K562 (cell line): ENCODE results near the gene UGT2B7. TPM values are rescaled to one million over a fixed set of nuclear protein-coding genes. Genes with fewer than 3 reads are reported as not detected.
"Not testable (repeated sequence)": the region's sequence is repeated elsewhere in the genome, so short reads cannot be mapped to it uniquely, and the experiment has no call there.

Source experiments
- ATAC-seq: fragments of 200-7000 bp; cut with Tn5 transposase; 3 replicates; pipeline ENCODE4 v1.9.1; 2020; ENCODE audit warnings: moderate library complexity
- BruUV-seq: library from RNA; stranded (reverse); fragments of 400-500 nt; replicated peaks from 2 replicates; lab custom pipeline; 2021; lab: Mats Ljungman, UMichigan
- CTCF ChIA-PET: fragments of 300-600 bp; formaldehyde crosslinking; extraction: SDS; loops from one replicate; lab custom pipeline; 2021; ENCODE audit warnings: low intra/inter-chr PET ratio; lab: Yijun Ruan, JAX
- POLR2A ChIA-PET: fragments of 300-600, 350-650 bp; sonication (Branson Sonifier 250); formaldehyde crosslinking; extraction: SDS; loops from one replicate; lab custom pipeline; 2021; ENCODE audit warnings: antibody characterized with exemption, inconsistent platforms; lab: Yijun Ruan, JAX
- DNase-seq, 4 experiments: peaks; one replicate each; pipeline versions ENCODE4 v3.0.0 to v3.0.0-alpha.2; 2011 to 2018; ENCODE audit warnings: low spot score in 3 of 4, mixed read lengths in 3 of 4; ENCODE audit errors: extremely low read depth in 1 of 4
- FAIRE-seq: peaks from 2 replicates; lab custom pipeline; 2011; peaks lifted over from hg19 to GRCh38; lab: Jason Lieb, UNC
- H2AFZ ChIP-seq: 2 replicates; pipeline ENCODE4 v1.6.0; 2011; ENCODE audit warnings: low read depth, low read length, control low read depth, inconsistent platforms
- H3K27ac ChIP-seq: fragments of 200-600 bp; 3 replicates; pipeline ENCODE4 v1.8.0; 2011; ENCODE audit warnings: low read depth, mild to moderate bottlenecking, control low read depth, inconsistent platforms, low read length, moderate library complexity, mixed read lengths; ENCODE audit errors: extremely low read depth
- H3K27me3 ChIP-seq, 2 experiments: fragments of 300-600 bp in 1 of 2; 2 replicates in 1 of 2; 3 replicates in 1 of 2; pipeline versions ENCODE4 v1.6.0 to v1.8.0; 2011; ENCODE audit warnings: inconsistent platforms in 2 of 2, low read length in 2 of 2, mild to moderate bottlenecking in 1 of 2, mixed read lengths in 1 of 2, moderate library complexity in 1 of 2; ENCODE audit not compliant: control insufficient read depth in 2 of 2, insufficient read depth in 2 of 2
- H3K36me3 ChIP-seq: fragments of 300-600 bp; 3 replicates; pipeline ENCODE4 v1.8.0; 2011; ENCODE audit warnings: mild to moderate bottlenecking, low read length, inconsistent platforms; ENCODE audit not compliant: control insufficient read depth, insufficient read depth
- H3K4me1 ChIP-seq, 2 experiments: fragments of 200-600 bp in 1 of 2; replicated peaks in 1 of 2; 2 replicates in 1 of 2; 3 replicates in 1 of 2; pipeline versions ENCODE4 v1.5.1 to v1.8.0; 2011; ENCODE audit warnings: inconsistent platforms in 2 of 2, low read length in 2 of 2, mild to moderate bottlenecking in 1 of 2, mixed read lengths in 1 of 2, moderate library complexity in 1 of 2; ENCODE audit not compliant: control insufficient read depth in 2 of 2, insufficient read depth in 2 of 2
- H3K4me2 ChIP-seq: 2 replicates; pipeline ENCODE4 v1.6.1; 2011; ENCODE audit warnings: low read length, control low read depth, inconsistent platforms, mixed read lengths; ENCODE audit not compliant: insufficient read depth
- H3K4me3 ChIP-seq: fragments of 200-600 bp; sonication (generic), shearing (Covaris generic); 2 replicates; pipeline ENCODE4 v1.5.1; 2016; ENCODE audit warnings: control low read depth, inconsistent platforms
- H3K79me2 ChIP-seq: fragments of 200-600 bp; 3 replicates; pipeline ENCODE4 v1.8.0; 2011; ENCODE audit warnings: low read length, inconsistent platforms; ENCODE audit not compliant: control insufficient read depth, insufficient read depth
- H3K9ac ChIP-seq, 2 experiments: 2 replicates each; pipeline versions ENCODE4 v1.6.0 to v1.6.1; 2011; ENCODE audit warnings: low read depth in 2 of 2, low read length in 2 of 2, control low read depth in 1 of 2, inconsistent platforms in 1 of 2, mild to moderate bottlenecking in 1 of 2, mixed read lengths in 1 of 2; ENCODE audit not compliant: insufficient read depth in 1 of 2
- H3K9me1 ChIP-seq: one replicate; pipeline ENCODE4 v1.6.0; 2011; ENCODE audit warnings: inconsistent platforms, mild to moderate bottlenecking, low read length, moderate library complexity; ENCODE audit not compliant: control insufficient read depth, insufficient read depth
- H3K9me3 ChIP-seq: replicated peaks from 2 replicates; pipeline ENCODE4 v1.5.1; 2011; ENCODE audit warnings: low read depth, low read length, inconsistent platforms; ENCODE audit not compliant: control insufficient read depth, insufficient read depth
- H4K20me1 ChIP-seq: replicated peaks from 2 replicates; pipeline ENCODE4 v1.6.1; 2011; ENCODE audit warnings: low read length, inconsistent platforms, mixed read lengths; ENCODE audit not compliant: control insufficient read depth, insufficient read depth
- CTCFL ChIP-seq: IDR thresholded peaks from 2 replicates; pipeline ENCODE4 v1.6.1; 2011; ENCODE audit warnings: borderline replicate concordance, low read depth, mild to moderate bottlenecking, moderate library complexity, low read length; ENCODE audit not compliant: insufficient read depth, poor library complexity, severe bottlenecking
- ELF1 ChIP-seq: fragments of 200-800 bp; sonication (Bioruptor generic); IDR thresholded peaks from 2 replicates; pipeline ENCODE4 v1.6.1; 2016; ENCODE audit warnings: missing genetic modification characterization, missing compliant biosample characterization
- GABPB1 ChIP-seq: sonication (generic); formaldehyde crosslinking; IDR thresholded peaks from 2 replicates; pipeline ENCODE4 v1.8.0; 2022; ENCODE audit warnings: mild to moderate bottlenecking, missing genetic modification reagents
- NCOA2 ChIP-seq, 2 experiments: fragments of 450-650 bp; IDR thresholded peaks; 2 replicates each; pipeline ENCODE4 v1.6.1; 2018; ENCODE audit warnings: mild to moderate bottlenecking in 2 of 2, moderate library complexity in 1 of 2; ENCODE audit not compliant: partially characterized antibody in 2 of 2
- NR2C2 ChIP-seq, 2 experiments: fragments of 200-800 bp in 1 of 2; sonication (Bioruptor generic) in 1 of 2; sonication (generic) in 1 of 2; formaldehyde crosslinking in 1 of 2; IDR thresholded peaks; 2 replicates each; pipeline versions ENCODE4 v1.6.1 to v1.8.0; 2016 to 2022; ENCODE audit warnings: mild to moderate bottlenecking in 1 of 2, missing compliant biosample characterization in 1 of 2, missing genetic modification characterization in 1 of 2, missing genetic modification reagents in 1 of 2
- SP1 ChIP-seq: sonication (generic); formaldehyde crosslinking; IDR thresholded peaks from 2 replicates; pipeline ENCODE4 v1.8.1; 2022; ENCODE audit warnings: mild to moderate bottlenecking, missing genetic modification reagents
- ZBTB33 ChIP-seq: sonication (generic); formaldehyde crosslinking; IDR thresholded peaks from 2 replicates; pipeline ENCODE4 v1.8.1; 2023; ENCODE audit warnings: mild to moderate bottlenecking, missing genetic modification reagents
- ZNF780A ChIP-seq: fragments of 250-450 bp; sonication (Bioruptor Pico); IDR thresholded peaks from 2 replicates; pipeline ENCODE4 v1.5.0; 2021; ENCODE audit warnings: mild to moderate bottlenecking
- WGBS: fragments of 100-300 bp; shearing (Covaris generic); methylation state at CpG from one replicate; pipeline ENCODE4 v1.1.6; 2016; ENCODE audit warnings: low coverage, mixed read lengths; ENCODE audit not compliant: insufficient coverage; ENCODE audit errors: missing lambda C conversion rate; 5-methylcytosine and 5-hydroxymethylcytosine counted together
- in situ Hi-C: fragments of 300-500 bp; cut with MboI; formaldehyde crosslinking; loops from 4 replicates; pipeline ENCODE4 v1.15.0; 2018; ENCODE audit warnings: inconsistent platforms, mixed read lengths
- intact Hi-C: fragments of 100-400 bp; cut with micrococcal nuclease; formaldehyde crosslinking; loops from 2 replicates; pipeline ENCODE4 v1.14.2; 2022
- polyA plus RNA-seq, 8 experiments: library from polyadenylated mRNA; depleted of rRNA in 4 of 8; stranded (reverse) in 5 of 8; unstranded in 3 of 8; fragments of >200 nt; fragmentation: Nextera tagmentation in 2 of 8; fragmentation: Illumina TruSeq in 1 of 8; extraction: Ambion mirVana in 2 of 8; extraction: Trizol in 1 of 8; gene quantifications; 2 replicates each; pipeline versions ENCODE4 v1.2.1 to v1.2.3, GENCODE V29; 2011 to 2014; ENCODE audit warnings: inconsistent platforms in 1 of 8, missing spikeins in 1 of 8
- total RNA-seq, 7 experiments: library from RNA; depleted of rRNA in 6 of 7; stranded (reverse); fragments of >200 nt in 6 of 7; fragmentation: Illumina TruSeq in 2 of 7; extraction: Trizol in 2 of 7; gene quantifications; 2 replicates each; pipeline versions ENCODE4 v1.2.1 to v1.2.3, GENCODE V29; 2011 to 2021; ENCODE audit warnings: low replicate concordance in 1 of 7

UGT2B7 gene
- total and polyA plus RNA-seq, 9 of the 15 experiments (the other 6 are each of a cell fraction or from before 2014, with no cell fraction given), result 0.04 to 0.18 (median 0.14) TPM; not detected in 5

- H3K27me3 ChIP-seq, in situ Hi-C loops, H3K4me1 ChIP-seq, H4K20me1 ChIP-seq, H3K9ac ChIP-seq, H3K9me1 ChIP-seq, BruUV-seq, H3K36me3 ChIP-seq, H3K4me3 ChIP-seq, intact Hi-C loops, CTCF ChIA-PET, ATAC-seq, H3K27ac ChIP-seq, H3K79me2 ChIP-seq, FAIRE-seq, POLR2A ChIA-PET, H3K9me3 ChIP-seq, H3K4me2 ChIP-seq, DNase-seq: not testable (repeated sequence)
- WGBS, result 5% methylated on average over 12 of the region's 12 CpGs
- H2AFZ ChIP-seq, result peak overlapping the region; percentile 38; the same call in 1 of the 2 replicates
Measured at GRCh38 chr4:69050853-69051575, 45.3 kb upstream of the UGT2B7 start.

- Histone ChIP-seq H3K79me2 (no peaks in the 10 kb centered on the region), H3K4me1 (no peaks in the 10 kb centered on the region), H3K27ac (no peak overlapping the region), H3K9me3 (no peaks in the 10 kb centered on the region), H3K9ac (no peak overlapping the region), H3K4me3 (no peak overlapping the region), H2AFZ (peak overlapping the region; percentile 38; the same call in 1 of the 2 replicates), H4K20me1 (no peaks in the 10 kb centered on the region), H3K4me2 (no peak overlapping the region), H3K9me1 (no peaks in the 10 kb centered on the region), H3K36me3 (no peaks in the 10 kb centered on the region), H3K27me3 (no peaks in the 10 kb centered on the region)
- in situ Hi-C loops (no loop called here), intact Hi-C loops (no loop called here)
- no TSS peak for BruUV-seq
- ATAC-seq, result no peak
- WGBS, result 9% methylated on average over 4 of the region's 4 CpGs
- no peak for FAIRE-seq
- ChIA-PET POLR2A (no interaction called here), CTCF (no interaction called here)
- no peak for DNase-seq
- TF ChIP-seq NR2C2 (CRISPR knock-in tag; IDR thresholded peaks at IDR 0.05) (no peak), NR2C2 (tag; IDR thresholded peaks at IDR 0.05) (no peak), ZNF780A (no peak), GABPB1 (CRISPR knock-in tag) (no peak), ZBTB33 (CRISPR knock-in tag) (no peak), ELF1 (tag) (no peak), SP1 (no peak), NCOA2 (IDR thresholded peaks at IDR 0.05; ENCODE audit: partially characterized antibody in 2 of 2) (no peak), CTCFL (no peak)
Measured at GRCh38 chr4:69051576-69051943, 44.7 kb upstream of the UGT2B7 start.
